SKM-1 (cell line): ENCODE measurements around the gene TRPM3.
"Not testable (repeated sequence)": the region's sequence is repeated elsewhere in the genome, so short reads cannot be mapped to it uniquely, and the experiment has no call there.

Experiments used
- DNase-seq: peaks from one replicate; lab custom pipeline; 2025; ENCODE audit not compliant: unreplicated experiment; lab: John Stamatoyannopoulos, UW

Gene TRPM3

DNA sequence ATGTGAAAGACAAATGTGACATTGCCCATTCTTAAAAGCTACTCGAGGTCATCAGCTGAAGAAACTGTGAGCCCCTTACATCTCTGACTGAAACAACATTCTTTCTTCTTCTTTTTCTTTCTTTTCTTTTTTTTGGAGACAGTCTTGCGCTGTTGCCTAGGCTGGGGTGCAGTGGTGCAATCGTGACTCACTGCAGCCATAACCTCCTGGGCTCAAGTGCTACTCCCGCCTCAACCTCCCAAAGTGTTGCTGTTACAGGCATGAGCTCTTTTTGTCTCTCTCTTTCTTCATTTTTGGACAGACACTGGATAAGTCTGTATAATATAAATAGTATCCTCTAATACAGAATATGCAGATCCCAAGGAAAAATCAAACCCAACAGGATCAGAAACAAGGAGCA is 443.3 kb downstream of the TRPM3 start:
- no peak for DNase-seq

DNA sequence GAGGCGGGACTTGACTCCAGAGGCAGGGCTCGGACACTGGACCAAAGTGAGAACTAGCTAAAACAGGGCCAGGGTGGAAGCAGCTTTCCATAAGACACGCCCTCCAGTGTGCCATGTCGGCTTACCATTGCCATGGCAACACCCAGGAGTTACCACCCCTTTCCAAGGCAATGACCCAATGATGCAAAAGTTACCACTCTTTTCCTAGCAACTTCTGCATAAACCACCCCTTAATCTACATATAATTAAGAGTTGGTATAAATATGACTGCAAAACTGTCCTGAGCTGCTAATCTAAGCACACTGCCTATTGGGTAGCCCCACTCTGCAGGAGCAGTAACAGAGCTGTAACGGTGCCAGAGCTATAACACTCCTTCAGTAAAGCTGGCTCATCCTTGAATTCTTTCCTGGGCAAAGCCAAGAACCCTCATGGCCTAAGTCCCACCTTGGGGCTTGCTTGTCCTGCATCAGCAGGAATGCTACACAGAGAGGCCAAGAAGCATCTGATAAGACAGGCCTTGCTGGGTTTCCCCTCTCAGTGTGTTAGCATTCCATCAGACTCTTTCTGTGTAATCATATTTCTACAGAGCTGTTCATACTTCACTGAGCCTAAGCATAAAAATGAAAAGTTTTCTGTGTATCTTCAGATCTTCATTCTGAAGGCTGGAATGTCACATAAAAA is 444.2 kb downstream of the TRPM3 start:
- no peak for DNase-seq

DNA sequence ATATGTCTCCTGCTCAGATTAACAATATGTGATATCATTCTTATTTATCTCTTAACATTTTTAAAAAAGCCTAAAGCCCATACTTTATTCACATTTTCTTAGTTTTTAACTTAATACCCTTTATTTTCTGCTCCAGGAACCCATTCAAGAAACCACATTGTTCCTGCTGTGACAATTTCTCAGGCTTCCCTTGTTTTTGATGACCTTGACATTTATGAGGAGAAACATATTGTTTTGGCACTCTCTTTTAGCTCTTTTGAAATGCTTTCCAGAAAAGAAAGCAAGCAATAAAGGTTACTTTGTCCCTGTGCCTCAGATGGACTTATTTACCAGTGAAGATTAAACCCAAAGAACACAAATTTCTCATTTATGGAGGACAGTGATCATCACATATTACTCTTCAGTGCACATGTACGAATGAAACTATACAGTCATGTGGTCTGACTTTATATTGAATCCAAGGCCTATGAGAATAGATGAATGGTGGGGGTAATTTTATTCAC is 445.5 kb downstream of the TRPM3 start:
- DNase-seq, result no peak

DNA sequence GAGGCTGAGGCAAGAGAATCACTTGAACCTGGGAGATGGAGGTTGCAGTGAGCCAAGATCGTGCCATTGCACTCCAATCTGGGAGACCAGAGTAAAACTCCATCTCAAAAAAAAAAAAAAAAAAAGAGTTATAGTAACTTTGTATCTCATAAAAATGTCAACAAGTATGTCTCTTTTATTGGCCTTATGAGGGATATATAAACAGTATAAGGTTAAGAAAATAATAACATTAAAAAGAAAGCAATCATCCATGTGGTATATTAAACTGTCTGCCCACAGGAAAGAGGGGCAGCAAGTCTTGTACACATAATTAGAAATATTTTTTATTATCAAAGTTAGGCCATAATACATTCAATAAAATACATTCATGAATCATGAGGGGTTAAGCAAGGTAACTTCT is 447.6 kb downstream of the TRPM3 start:
- DNase-seq, result no peak

DNA sequence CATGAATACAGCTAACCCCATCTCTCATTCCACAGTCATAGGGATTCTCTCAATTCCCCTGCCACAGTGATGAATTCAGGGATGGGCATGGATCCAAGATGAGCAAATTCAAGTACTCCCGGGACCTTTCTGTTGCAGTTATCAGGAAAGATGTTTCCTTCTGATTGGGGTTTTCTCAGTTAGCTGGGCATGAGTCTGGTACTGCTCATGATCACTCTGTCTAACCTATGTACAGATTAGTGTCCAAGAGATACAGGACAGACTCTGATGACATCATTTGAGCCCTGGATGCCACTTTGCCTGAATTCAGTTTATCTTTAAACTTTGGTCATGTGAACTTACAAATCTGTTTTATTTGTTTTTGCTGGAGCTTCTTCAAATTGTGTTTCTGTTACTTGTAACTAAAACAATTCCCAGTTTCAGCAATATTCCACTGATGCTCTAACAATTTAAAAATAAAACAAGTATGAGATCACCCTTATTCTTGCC is 449.2 kb downstream of the TRPM3 start:
- DNase-seq, result no peak

DNA sequence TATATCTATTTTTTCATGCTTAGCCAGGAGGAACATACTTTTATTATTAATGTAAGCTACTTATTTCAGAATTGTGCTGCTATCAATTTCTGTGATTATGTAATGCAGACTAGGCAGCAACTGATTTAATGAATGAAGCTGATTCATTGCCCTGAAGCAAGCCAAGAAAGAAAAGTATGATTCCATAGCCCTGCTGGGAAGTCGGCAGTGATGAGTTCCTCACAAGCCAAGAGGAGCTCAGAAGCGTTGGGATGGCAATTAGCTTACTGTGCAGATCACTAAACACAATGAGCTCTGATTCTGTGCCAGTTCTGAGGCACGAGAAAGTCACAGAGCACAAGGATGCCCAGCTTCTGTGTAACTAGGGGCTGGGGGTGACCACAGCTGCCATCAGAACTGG is 452.7 kb downstream of the TRPM3 start:
- DNase-seq, result no peak

DNA sequence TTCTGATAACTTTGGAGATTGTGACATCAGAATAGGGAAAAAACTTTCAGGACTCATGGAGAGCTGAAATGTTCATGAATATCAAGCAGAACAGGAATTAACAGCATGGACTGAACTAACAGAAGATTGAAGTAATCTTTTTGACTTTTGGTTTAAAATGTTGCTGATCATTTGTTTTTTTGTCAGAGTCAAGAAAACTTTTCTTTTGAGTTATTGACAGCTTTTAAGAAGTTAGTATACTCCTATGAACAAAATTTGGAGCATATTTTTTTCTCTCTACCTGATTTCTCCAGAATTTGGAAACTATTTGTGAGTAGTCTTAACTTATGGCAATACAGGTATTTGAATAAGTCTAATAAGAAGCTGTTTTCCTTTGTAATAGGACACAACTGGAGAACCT is 462.7 kb downstream of the TRPM3 start:
- no peak for DNase-seq

DNA sequence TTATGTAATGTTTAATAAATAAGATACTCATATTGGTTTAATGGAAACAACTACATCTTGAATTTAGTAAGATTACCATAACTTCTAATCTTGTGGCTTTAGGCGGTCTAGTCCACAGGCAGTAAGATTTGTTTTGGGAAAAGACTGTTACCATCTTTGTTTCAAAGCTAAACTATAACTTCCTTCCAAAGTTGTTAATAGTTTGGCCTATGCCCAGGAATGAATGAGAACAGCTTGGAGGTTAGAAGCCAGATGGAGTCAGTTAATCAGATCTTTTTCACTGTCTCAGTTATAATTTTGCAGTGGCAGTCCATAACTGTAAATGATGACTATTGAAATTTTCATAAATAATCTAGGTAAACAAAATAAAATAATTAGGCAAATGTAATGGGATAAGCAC is 465.1 kb downstream of the TRPM3 start:
- DNase-seq, result no peak

DNA sequence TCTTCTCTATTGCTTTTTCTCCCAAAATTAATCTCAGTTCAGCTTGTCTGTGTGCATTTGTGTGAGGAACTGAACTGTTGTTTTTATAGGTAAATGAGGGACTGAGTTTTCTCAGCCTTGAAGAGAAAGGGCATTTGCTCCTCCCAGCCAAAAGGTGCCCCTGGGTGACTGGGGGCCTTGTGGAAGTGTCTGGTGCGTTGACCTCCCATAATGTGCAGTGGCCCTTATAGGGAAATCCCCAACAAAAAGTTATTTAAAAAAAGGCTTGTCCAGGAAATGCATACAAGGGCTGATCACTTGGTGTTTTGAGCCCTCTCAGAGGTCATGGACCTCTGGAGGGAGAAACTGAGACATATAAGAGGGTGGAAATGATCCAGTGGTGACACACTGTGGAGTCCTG is 467.3 kb downstream of the TRPM3 start:
- DNase-seq, result no peak

DNA sequence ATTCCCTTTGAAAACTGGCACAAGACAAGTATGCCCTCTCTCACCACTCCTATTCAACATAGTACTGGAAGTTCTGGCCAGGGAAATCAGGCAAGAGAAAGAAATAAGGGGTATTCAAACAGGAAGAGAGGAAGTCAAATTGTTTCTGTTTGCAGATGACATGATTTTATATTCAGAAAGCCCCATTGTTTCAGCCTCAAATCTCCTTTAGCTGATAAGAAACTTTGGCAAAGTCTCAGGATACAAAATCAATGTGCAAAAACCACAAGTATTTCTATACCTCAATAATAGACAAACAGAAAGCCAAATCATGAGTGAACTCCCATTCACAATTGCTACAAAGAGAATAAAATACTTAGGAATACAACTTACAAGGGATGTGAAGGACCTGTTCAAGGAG is 476.8 kb downstream of the TRPM3 start:
- not testable (repeated sequence) for DNase-seq

DNA sequence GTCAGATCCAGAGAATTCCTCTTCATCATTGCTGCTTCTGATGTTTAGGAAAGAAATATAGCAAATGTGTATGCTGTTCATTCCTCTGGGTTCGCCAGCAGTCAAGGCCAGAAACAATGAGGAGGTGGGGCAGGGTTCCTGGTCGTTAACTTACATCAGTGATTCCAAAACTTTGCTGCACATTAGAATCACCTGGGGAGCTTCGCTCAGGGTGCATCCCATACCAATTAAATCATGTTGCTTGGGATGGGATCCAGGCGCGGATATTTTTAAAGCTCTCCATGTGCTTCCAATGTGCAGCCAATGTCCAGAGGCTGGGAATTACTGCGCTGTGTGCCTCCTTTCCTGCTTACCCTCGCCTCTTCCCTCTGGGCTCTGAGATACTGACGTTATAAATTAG is 479.1 kb downstream of the TRPM3 start:
- DNase-seq, result no peak

DNA sequence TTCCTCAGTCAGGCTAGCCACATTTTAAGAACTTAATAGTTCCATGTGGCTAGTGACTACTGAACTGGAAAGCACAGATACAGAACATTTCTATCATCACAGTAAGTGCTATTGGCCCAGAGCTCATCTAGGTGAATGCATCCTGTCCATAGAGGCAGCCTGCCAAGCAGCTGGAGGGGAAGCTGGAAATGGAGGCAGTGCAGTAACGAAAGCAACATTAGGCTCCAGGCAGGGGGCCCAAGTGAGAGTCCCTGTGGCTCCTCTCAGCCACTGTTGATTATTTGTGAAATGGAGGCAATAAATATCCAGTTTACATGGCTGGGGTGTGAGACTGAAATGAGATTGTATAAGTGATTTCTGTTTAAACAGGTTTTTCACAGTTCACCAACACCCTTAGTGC is 479.8 kb downstream of the TRPM3 start:
- no peak for DNase-seq

DNA sequence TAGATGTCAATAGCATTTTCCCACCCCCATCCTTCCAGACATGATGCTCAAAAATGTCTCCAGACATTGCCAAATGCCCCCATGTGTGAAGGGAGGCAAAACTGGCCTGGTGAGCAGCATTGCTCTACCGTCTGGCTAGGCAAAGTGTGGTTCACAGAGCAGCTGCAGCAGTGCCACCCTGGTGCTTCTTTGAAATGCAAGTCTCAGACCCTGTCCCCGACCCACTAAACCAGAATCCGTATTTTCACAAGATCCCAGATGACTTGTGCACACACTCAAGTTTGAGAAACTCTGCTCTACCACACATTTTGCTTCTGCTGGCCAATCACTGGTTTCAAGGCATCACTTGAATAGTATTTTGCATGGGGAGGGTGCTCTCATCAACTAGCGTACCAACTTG is 480.4 kb downstream of the TRPM3 start:
- no peak for DNase-seq

DNA sequence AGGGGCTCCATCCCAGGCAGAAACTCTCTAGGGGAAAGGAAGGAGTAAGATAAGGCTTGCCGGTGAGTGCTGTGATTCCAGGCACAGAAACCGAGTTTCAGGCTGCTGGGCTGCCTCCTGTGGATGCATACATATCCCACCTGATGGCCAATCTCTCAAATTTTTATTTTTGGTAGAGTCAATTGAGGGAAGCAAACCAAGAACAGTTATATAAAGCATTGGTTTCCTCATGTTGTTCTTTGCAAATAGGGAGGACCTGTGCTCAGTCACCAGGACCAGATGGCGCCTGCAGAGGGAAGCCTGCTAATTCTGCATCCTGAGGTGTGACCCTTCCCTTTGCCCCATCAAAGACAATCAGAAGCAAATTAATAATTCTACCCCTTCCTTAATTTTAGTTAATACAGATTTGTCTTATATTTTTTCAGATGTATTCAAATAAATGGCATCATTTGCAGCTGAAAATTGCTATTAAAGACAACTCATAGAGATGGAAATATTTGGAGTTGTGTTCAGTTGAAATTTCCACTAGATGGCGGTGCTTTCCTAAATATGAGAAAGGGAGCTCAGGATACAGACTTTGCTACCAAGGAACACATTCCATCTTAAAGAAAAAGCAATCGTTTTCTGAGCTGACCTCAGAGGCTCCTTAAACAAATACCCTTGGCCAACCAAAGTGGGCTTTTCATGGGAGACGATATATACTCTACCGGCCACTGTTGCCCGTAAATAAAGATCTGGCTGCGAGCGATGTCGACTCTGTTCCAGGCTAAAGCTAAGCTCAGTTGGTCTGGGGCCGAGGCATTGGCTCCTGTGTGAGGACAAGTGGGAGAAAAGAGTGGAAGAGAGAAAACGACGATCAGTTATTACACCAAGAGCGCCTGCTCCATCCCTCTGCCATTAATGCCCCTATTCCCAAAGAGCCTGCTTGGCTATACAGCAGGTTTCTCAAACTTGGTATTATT is 481.3 kb downstream of the TRPM3 start:
- DNase-seq, result peak; percentile 4

DNA sequence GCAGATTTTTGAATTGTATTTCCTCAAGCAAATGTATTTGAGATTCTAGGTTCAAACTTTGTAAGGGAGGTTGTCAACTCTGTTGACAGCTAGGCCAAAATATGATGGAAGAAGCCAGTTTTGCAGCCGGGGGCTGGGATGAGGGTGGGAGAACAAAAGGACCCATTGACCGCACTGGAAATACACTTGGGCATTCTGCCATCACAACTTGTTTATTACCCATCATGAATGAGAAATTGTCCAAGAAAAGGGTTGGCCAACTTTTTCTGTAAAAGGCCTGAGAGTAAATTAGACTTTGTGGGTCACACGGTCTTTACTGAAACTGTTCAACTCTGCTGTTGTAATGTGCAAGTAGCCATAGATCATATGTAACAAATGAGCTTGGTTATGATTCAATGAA is 485.6 kb downstream of the TRPM3 start:
- DNase-seq, result no peak

DNA sequence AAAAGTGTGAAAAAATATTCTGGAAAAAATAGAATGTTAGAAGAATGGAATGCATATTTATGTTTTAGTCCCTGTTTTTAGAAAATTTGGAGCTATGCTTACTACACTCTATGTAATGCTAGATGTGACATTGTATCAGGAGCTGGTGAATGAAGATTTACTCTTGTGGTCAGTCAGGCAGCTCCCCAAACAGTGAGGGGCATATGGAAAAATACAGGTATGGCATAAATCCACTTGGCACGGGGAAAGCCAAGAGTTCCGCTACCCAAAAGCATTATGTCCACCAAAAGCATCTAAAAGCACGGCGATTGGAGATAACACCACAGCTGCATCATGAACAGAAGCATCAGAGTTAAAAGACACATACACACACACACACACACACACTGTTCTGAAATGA is 486.7 kb downstream of the TRPM3 start:
- no peak for DNase-seq

DNA sequence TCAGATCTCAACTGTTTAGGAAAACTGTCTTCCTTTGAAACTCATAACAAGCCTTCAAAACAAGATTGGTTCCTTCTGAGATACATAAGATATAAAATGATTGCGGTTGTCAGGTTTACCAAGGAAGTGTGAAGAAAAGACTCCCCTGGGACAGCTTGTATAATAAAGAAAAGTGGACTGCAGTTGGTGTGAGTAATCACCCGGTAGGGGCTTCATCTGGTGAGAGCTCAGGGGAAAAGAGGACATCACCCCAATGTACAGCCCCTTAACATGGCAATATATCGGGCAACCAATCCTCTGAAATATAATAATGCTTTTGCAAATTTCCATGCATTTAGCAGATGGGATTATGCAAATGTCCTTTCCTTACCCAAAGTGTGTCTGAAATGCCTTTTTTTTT is 490.4 kb downstream of the TRPM3 start:
- DNase-seq, result no peak

DNA sequence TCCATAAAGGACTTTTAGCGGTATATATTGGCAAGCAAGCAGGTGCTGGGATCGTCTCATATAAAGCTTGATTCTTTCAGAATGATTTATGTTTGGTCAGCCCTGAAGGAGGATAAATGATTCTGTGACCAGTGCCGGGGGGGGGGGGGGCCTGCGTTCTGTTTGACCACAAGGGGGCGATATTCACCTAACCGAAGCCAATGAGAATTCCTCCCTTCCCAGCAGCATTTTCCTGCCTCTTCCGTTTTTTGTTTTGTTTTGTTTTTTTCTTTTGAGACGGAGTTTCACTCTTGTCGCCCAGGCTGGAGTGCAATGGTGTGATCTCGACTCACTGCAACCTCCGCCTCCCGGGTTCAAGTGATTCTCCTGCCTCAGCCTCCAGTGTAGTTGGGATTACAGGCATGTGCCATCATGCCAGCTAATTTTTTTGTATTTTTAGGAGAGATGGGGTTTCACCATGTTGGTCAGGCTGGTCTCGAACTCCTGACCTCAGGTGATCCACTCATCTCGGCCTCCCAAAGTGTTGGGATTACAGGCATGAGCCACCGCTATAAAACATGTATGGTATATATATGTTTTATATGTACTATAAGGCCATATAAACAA is 492.2 kb downstream of the TRPM3 start:
- not testable (repeated sequence) for DNase-seq

DNA sequence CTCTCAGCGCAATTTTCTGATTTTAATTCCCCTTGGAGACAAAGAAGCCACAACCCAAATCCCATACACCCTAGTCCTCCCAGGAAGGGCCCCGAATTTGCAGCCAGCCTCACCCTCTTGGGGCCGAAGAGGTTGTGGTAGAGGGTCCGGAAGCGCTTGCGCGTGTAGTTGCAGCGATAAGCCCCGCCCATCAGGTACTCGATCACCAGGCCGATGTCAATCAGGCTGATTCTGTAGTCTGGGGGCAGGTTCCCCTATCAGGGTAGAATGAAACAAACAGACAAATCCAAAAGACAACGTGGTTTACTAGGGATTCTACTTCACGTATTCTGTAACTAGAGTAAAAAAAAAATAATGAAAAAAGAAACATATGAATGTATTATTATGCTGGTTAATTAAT is 496.3 kb downstream of the TRPM3 start:
- no peak for DNase-seq

DNA sequence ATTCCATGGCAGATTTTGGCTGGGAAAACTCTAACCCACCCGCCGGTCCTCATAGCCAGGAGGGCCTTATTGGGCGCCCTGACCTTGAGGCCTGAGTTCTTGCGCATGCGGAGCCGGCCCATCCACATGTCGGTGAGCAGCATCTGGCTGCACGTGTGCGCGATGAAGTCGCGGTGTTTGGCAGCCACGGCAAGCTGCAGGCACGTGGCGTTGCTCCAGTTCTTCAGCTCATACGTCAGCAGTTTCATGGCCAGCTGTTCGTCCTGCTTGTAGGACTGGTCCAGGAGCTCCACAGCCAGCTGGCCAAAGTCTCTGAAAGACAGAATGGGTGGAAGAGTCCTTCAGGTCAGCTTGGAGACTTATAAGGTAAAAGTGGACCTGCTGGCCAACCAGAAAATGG is 502.6 kb downstream of the TRPM3 start:
- no peak for DNase-seq

DNA sequence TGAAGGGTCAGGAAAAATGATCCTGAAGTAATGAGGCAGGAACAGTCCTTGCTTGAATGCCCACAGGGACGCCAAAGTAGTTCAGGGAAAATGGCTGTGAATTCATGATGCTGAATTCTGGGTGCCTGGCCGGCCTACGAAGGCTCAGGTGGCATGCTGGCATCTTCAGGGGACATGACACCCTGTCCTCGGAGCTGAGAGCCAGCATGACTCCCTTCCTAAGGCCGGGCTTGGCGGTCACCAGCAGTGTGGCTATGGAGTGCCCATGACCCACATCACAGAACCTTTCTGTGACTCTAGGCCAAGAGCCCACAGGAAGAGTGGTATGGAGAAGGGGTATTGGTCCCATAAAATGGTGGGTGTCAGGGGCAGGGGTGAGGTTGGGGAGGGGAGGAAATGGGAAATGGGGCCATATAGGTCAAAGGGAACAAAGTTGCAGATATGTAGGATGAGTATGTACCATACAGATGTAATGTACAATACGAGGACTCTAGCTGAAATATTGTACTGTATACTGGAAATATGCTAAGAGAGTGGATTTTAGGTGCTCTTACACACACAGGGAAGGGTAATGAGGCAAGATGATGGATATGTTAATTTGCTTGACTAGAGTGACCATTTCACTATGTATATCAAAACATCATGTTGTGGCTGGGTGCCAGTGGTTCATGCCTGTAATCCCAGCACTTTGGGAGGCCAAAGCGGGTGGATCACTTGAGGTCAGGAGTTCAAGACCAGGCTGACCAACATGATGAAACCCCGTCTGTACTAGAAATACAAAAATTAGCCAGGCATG is 504.2 kb downstream of the TRPM3 start:
- no peak for DNase-seq
